IPS-18c (cell line): ENCODE data around the gene SKAP1.

Experiments used
- H3K4me3 ChIP-seq: 2 replicates; pipeline ENCODE4 v1.7.0; 2013; ENCODE audit warnings: low read depth, mild to moderate bottlenecking, low read length, moderate library complexity; ENCODE audit not compliant: insufficient read depth
- H3K9me3 ChIP-seq: one replicate; pipeline ENCODE4 v1.6.1; 2013; ENCODE audit warnings: mild to moderate bottlenecking, low read length, moderate library complexity; ENCODE audit not compliant: control insufficient read depth, insufficient read depth

SKAP1 gene

GRCh38 chr17:48123776-48124388 lies 306.1 kb downstream of the SKAP1 start:
- Histone ChIP-seq H3K9me3 (peaks cover 2% of the 10 kb centered on the region), H3K4me3 (no peak overlapping the region)

- H3K9me3 ChIP-seq, result peaks cover 2% of the 10 kb centered on the region
- no peak overlapping the region for H3K4me3 ChIP-seq
Measured at GRCh38 chr17:48123111-48123510, 306.9 kb downstream of the SKAP1 start.

- Histone ChIP-seq H3K9me3 (peaks cover 2% of the 10 kb centered on the region), H3K4me3 (no peak overlapping the region)
Measured at GRCh38 chr17:48122665-48123045, 307.4 kb downstream of the SKAP1 start.

GRCh38 chr17:48121923-48122664 lies 307.9 kb downstream of the SKAP1 start:
- H3K9me3 ChIP-seq, result peaks cover 2% of the 10 kb centered on the region
- H3K4me3 ChIP-seq, result no peak overlapping the region

GRCh38 chr17:48113201-48113676 lies 316.8 kb downstream of the SKAP1 start:
- no peaks in the 10 kb centered on the region for H3K9me3 ChIP-seq
- no peak overlapping the region for H3K4me3 ChIP-seq

GRCh38 chr17:48111937-48112241 lies 318.1 kb downstream of the SKAP1 start:
- Histone ChIP-seq H3K4me3 (no peak overlapping the region), H3K9me3 (no peaks in the 10 kb centered on the region)

GRCh38 chr17:48110761-48111160 lies 319.3 kb downstream of the SKAP1 start:
- no peaks in the 10 kb centered on the region for H3K9me3 ChIP-seq
- no peak overlapping the region for H3K4me3 ChIP-seq

- no peaks in the 10 kb centered on the region for H3K9me3 ChIP-seq
- peak within 1 kb of the TSS; percentile 94 for H3K4me3 ChIP-seq
Measured at GRCh38 chr17:48107137-48108055, 322.6 kb downstream of the SKAP1 start, which contains the start of gene SNX11. TSS of gene SNX11 (plus strand) at chr17:48107766. CDS start at chr17:48112044, 4,278 bp downstream.

GRCh38 chr17:48106802-48107136 lies 323.2 kb downstream of the SKAP1 start:
- Histone ChIP-seq H3K9me3 (no peaks in the 10 kb centered on the region), H3K4me3 (peak overlapping the region; percentile 94)

GRCh38 chr17:48104440-48104839 lies 325.6 kb downstream of the SKAP1 start:
- H3K9me3 ChIP-seq, result no peaks in the 10 kb centered on the region

GRCh38 chr17:48102798-48103715 lies 327.0 kb downstream of the SKAP1 start:
- Histone ChIP-seq H3K4me3 (no peak overlapping the region), H3K9me3 (no peaks in the 10 kb centered on the region)

More at GRCh38 chr17:48104440-48104839, 325.6 kb downstream of the SKAP1 start:
- H3K4me3 ChIP-seq, result no peak overlapping the region

GRCh38 chr17:48102043-48102750 lies 327.8 kb downstream of the SKAP1 start:
- no peak overlapping the region for H3K4me3 ChIP-seq

GRCh38 chr17:48101012-48101720 lies 328.8 kb downstream of the SKAP1 start, which contains the start of gene CBX1:
TSS of gene CBX1 (minus strand) at chr17:48101478. CDS start at chr17:48077004, 24,474 bp downstream.
- H3K4me3 ChIP-seq, result peak within 1 kb of the TSS; percentile 96
- H3K9me3 ChIP-seq, result no peaks in the 10 kb centered on the region

More at GRCh38 chr17:48102043-48102750, 327.8 kb downstream of the SKAP1 start:
- no peaks in the 10 kb centered on the region for H3K9me3 ChIP-seq

- H3K4me3 ChIP-seq, result peak overlapping the region; percentile 96
- no peaks in the 10 kb centered on the region for H3K9me3 ChIP-seq
Measured at GRCh38 chr17:48100591-48101011, 329.4 kb downstream of the SKAP1 start.

- H3K4me3 ChIP-seq, result peak overlapping the region; percentile 96
- H3K9me3 ChIP-seq, result no peaks in the 10 kb centered on the region
Measured at GRCh38 chr17:48100160-48100559, 329.9 kb downstream of the SKAP1 start.
